Thyroid gland (tissue), 4 donors: ENCODE data around the gene SLC13A3. TPM values are rescaled to one million over a fixed set of nuclear protein-coding genes. Genes with fewer than 3 reads are reported as not detected.

Source experiments
- DNase-seq, 2 donors: peaks; one replicate each; pipeline ENCODE4 v3.0.0-alpha.2; 2019
- H3K27ac ChIP-seq, 3 donors: fragments of 200-600 bp; sonication (generic); 1 replicate in 2 of 3; 2 replicates in 1 of 3; pipeline ENCODE4 v1.5.1; 2016 to 2019; ENCODE audit warnings: mild to moderate bottlenecking in 1 of 3, moderate library complexity in 1 of 3
- H3K27me3 ChIP-seq: fragments of 200-600 bp; sonication (generic); one replicate; pipeline ENCODE4 v1.5.1; 2019
- H3K36me3 ChIP-seq, 2 donors: fragments of 200-600 bp; sonication (generic); one replicate each; pipeline ENCODE4 v1.5.1; 2016 to 2019
- H3K4me1 ChIP-seq, 2 donors: fragments of 200-600 bp; sonication (generic); one replicate each; pipeline ENCODE4 v1.5.1; 2017 to 2019
- H3K4me3 ChIP-seq, 3 donors: fragments of 200-600 bp; sonication (generic); replicated peaks in 1 of 3; 1 replicate in 2 of 3; 2 replicates in 1 of 3; pipeline ENCODE4 v1.5.1; 2016; ENCODE audit warnings: mild to moderate bottlenecking in 1 of 3
- H3K9me3 ChIP-seq: fragments of 200-600 bp; sonication (generic); one replicate; pipeline ENCODE4 v1.5.1; 2017
- POLR2A ChIP-seq, 2 donors: fragments of 450-650 bp; IDR thresholded peaks; one replicate each; pipeline ENCODE4 v1.6.1; 2017; ENCODE audit warnings: antibody characterized with exemption in 2 of 2, mild to moderate bottlenecking in 2 of 2, moderate library complexity in 1 of 2
- WGBS, 2 donors: methylation state at CpG; one replicate each; pipeline ENCODE4 v1.1.5; 2017; 5-methylcytosine and 5-hydroxymethylcytosine counted together
- intact Hi-C: fragments of 100-400 bp; cut with DNase I; formaldehyde crosslinking; loops from one replicate; pipeline ENCODE4 v1.15.1; 2023
- total RNA-seq, 4 donors: library from RNA; depleted of rRNA; stranded (reverse); fragments of >200 nt; gene quantifications; one replicate each; pipeline ENCODE4 v1.2.3, GENCODE V29; 2016
- TF ChIP-seq, protein P1 (sequence below), 6 experiments: fragments of 200-600 bp in 3 of 6; fragments of 450-650 bp in 3 of 6; sonication (generic) in 3 of 6; IDR thresholded peaks; one replicate each; pipeline ENCODE4 v1.5.1; 2016 to 2019; ENCODE audit warnings: antibody characterized with exemption in 6 of 6, mild to moderate bottlenecking in 2 of 6, inconsistent platforms in 1 of 6, moderate library complexity in 1 of 6

The SLC13A3 gene
- total RNA-seq, 4 donors from 2014 or later: 1.8 to 4.2 (median 2.1) TPM

DNA sequence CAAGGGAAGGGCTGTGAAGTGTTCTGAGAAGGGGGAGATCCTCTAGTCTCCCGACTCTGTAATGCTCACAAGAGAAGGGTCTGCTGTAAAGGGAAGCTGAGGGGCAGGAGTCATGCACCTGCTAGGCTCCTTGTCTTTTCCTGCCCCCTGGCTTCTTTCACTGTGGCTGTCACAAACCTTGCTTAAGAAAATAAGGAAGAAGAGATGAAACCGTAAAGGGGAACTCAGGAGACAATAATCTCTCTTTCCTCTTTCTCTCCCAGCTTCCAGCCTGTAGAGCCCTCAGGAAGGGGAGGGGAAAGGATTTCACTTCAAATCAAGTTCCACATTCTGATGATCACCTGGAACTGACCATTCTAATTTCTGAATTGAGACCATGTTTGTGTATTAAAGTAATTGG, 26.3 kb downstream of the SLC13A3 start:
- Histone ChIP-seq H3K27ac (no peak overlapping the region), H3K36me3 (no peaks in the 10 kb centered on the region), H3K4me3 (no peak overlapping the region), H3K4me1 (no peaks in the 10 kb centered on the region), H3K9me3 (no peaks in the 10 kb centered on the region), H3K27me3 (no peaks in the 10 kb centered on the region)
- intact Hi-C loops: no loop called here
- TF ChIP-seq POLR2A (IDR thresholded peaks at IDR 0.05): no peak
- TF ChIP-seq, protein P1, sequence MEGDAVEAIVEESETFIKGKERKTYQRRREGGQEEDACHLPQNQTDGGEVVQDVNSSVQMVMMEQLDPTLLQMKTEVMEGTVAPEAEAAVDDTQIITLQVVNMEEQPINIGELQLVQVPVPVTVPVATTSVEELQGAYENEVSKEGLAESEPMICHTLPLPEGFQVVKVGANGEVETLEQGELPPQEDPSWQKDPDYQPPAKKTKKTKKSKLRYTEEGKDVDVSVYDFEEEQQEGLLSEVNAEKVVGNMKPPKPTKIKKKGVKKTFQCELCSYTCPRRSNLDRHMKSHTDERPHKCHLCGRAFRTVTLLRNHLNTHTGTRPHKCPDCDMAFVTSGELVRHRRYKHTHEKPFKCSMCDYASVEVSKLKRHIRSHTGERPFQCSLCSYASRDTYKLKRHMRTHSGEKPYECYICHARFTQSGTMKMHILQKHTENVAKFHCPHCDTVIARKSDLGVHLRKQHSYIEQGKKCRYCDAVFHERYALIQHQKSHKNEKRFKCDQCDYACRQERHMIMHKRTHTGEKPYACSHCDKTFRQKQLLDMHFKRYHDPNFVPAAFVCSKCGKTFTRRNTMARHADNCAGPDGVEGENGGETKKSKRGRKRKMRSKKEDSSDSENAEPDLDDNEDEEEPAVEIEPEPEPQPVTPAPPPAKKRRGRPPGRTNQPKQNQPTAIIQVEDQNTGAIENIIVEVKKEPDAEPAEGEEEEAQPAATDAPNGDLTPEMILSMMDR (IDR thresholded peaks at IDR 0.05): no peak
- DNase-seq: no peak
- WGBS, 2 donors: 71 to 78% methylated on average over 2 of the region's 2 CpGs

DNA sequence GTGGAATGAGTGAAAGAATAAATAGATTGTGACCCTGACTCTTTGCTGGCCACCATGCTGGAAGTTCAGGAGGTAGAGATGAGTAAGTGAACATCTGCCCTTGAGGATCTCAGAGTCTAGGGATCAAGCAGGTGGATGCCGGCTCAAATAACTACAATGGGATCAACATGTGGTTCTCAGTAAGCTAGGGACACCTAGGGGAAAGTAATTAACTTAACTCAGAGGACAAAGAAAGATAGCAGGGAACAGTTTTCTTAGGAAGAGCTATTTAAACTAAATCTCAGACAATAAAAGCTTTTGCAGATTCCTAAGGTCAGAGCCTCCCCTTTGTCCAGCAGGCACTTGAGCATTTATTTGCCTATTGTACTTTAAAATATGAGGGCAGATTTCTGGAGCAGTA, 29.1 kb downstream of the SLC13A3 start:
- Histone ChIP-seq H3K27ac (no peak overlapping the region), H3K36me3 (no peaks in the 10 kb centered on the region), H3K4me1 (no peaks in the 10 kb centered on the region), H3K9me3 (no peaks in the 10 kb centered on the region), H3K27me3 (no peaks in the 10 kb centered on the region), H3K4me3 (no peak overlapping the region)
- intact Hi-C loops: no loop called here
- 16 to 35% methylated on average over 1 of the region's 1 CpG for WGBS, 2 donors
- TF ChIP-seq, protein P1 (IDR thresholded peaks at IDR 0.05): no peak
- no peak for TF ChIP-seq POLR2A (IDR thresholded peaks at IDR 0.05)
- no peak for DNase-seq

DNA sequence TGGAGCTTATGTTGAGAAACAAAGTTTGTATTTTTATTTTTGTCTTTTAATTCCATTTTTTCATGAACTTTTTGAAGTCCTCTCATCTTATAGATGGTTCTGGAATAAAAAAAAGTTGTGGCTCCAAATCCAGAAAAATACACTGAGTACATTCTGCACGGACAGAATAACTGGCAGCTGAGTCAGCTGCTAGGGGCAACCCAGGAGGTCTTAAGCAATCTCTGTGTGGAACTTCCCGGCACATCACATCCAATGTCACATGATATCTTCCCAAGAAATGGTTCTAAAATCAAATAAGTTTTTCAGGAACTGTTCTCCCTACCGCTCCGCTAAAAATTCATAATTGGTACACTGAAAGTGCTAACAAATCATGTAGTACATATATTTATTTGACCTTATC, 29.8 kb downstream of the SLC13A3 start:
- Histone ChIP-seq H3K4me1 (no peaks in the 10 kb centered on the region), H3K36me3 (no peaks in the 10 kb centered on the region), H3K9me3 (no peaks in the 10 kb centered on the region), H3K27me3 (no peaks in the 10 kb centered on the region), H3K4me3 (no peak overlapping the region), H3K27ac (no peak overlapping the region)
- 81 to 87% methylated on average over 4 of the region's 4 CpGs for WGBS, 2 donors
- TF ChIP-seq POLR2A (IDR thresholded peaks at IDR 0.05): no peak
- TF ChIP-seq, protein P1 (IDR thresholded peaks at IDR 0.05): no peak
- intact Hi-C loops: no loop called here
- DNase-seq: no peak

DNA sequence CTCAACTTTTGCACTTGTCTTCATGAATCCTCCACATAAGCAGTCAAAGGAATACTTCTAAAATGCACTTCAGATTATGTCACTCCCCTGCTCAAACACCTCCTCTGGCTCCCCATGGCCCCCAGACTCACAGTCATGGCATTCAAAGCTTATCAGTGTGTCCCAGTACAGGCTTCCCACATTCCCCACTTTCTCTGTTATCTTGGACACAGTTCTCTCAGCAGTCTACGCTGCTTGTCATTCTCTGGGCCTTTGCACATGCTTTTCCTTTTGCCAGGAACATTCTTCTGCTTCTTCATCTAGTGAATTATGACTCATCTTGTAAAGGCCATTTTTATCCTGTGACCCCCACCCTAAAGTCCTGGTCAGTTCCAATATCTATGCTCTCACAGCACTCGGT, 31.8 kb downstream of the SLC13A3 start:
- TF ChIP-seq POLR2A (IDR thresholded peaks at IDR 0.05): no peak
- TF ChIP-seq, protein P1 (IDR thresholded peaks at IDR 0.05): no peak
- Histone ChIP-seq H3K27me3 (no peaks in the 10 kb centered on the region), H3K4me3 (no peak overlapping the region), H3K9me3 (no peaks in the 10 kb centered on the region), H3K36me3 (no peaks in the 10 kb centered on the region), H3K4me1 (no peaks in the 10 kb centered on the region), H3K27ac (no peak overlapping the region)
- DNase-seq: no peak
- intact Hi-C loops: no loop called here
- 94 to 100% methylated on average over 2 of the region's 2 CpGs for WGBS, 2 donors

DNA sequence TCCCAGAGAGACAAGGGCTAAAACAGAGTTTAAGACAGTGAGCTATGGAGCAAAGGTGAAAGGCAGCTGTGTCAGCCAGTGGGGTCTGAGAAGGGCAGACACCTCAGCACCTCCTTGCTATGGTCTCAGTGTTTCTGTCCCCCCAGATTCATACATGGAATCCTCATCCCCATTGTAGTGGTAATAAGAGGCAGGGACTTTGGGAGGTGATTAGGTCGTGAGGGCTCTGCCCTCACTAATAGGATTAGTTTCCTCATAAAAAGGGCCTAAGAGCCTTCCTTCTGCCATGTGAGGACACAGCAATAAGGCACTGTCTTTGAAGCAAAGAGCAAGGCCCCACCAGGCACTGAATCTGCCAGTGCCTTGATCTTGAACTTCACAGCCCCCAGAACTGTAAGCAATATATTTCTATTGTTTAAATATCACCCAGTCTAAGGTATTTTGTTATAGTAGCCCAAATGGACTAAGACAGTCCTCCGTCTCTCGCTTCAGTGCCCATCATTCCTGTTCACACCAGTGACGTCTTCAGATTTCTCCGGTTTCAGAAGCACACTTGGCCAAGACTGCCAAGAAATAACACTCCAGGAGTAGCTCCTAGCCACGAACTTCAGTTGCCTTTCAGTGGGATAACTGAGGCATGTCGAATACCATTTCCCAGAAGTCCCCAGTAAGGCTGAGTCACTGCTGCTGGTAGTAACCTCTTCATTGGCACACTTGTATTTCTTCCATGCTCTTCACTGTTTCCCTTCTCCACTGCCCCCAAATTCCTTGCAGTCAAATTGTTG, 32.8 kb downstream of the SLC13A3 start:
- WGBS, 2 donors: 63 to 67% methylated on average over 7 of the region's 7 CpGs
- DNase-seq: peak in 1 of 2 donors; percentile 3
- TF ChIP-seq, protein P1 (IDR thresholded peaks at IDR 0.05): no peak
- TF ChIP-seq POLR2A (IDR thresholded peaks at IDR 0.05): no peak
- Histone ChIP-seq H3K27ac (no peak overlapping the region), H3K9me3 (no peaks in the 10 kb centered on the region), H3K36me3 (no peaks in the 10 kb centered on the region), H3K27me3 (no peaks in the 10 kb centered on the region), H3K4me3 (no peak overlapping the region), H3K4me1 (no peaks in the 10 kb centered on the region)
- intact Hi-C loops: no loop called here
